Putamen (tissue), 1 donor: ENCODE results near the gene ABHD10.
"Not testable (repeated sequence)": the region's sequence is repeated elsewhere in the genome, so short reads cannot be mapped to it uniquely, and the experiment has no call there.

ENCODE experiments used
- DNase-seq: peaks from one replicate; pipeline ENCODE4 v3.0.0-alpha.2; 2016; ENCODE audit warnings: low spot score

The ABHD10 gene

GRCh38 chr3:112034436-112034835 is 55.6 kb downstream of the ABHD10 start, which contains the start of gene TMPRSS7:
Gene TMPRSS7 (plus strand): TSS chr3:112034736. CDS start chr3:112034846, 110 bp downstream.
- DNase-seq, result no peak

DNA sequence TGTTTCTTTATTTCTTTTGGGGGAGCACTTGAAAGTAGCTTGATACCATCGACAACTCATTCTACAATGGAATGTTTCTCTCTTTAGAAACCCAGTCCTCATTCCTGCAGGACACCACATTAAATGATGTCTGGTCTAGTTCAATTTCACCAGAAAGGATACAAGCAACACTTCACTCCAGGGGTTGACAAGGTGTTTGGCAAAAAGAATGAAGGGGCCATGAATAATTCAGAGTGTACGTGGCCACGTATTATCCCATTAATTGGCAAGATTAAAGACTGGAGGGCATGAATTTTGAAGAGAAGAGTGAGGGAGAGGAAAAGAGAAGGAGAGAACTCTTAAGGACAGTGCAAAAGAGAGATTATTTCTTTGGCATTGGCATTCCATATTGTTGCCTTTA is 56.4 kb downstream of the ABHD10 start:
- DNase-seq, result no peak

GRCh38 chr3:112037194-112037593 is 58.4 kb downstream of the ABHD10 start:
- not testable (repeated sequence) for DNase-seq

DNA sequence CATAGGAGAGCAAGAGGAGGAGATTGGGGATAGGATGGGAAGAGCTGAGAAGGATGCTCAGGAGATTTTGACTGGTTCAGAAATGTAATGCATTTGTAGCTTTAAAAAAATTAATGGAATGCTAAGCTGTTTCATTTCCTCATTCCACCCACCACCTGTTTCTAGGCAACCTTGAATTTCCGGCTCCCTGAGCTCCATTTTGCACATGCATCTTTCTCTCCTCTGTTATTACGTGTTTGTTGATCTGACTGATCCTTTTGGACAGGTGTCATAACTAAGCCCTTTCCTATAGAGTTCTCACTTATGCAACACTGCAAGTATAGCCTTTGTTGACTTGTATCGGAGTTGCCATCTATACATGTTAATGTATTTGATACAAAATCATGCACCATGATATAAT is 60.0 kb downstream of the ABHD10 start:
- DNase-seq, result peak; percentile 65

GRCh38 chr3:112041321-112041720 is 62.5 kb downstream of the ABHD10 start:
- DNase-seq, result no peak

- DNase-seq, result no peak
Measured at GRCh38 chr3:112042842-112043280, 64.0 kb downstream of the ABHD10 start.
